Brain microvascular endothelial cell (primary cell): ENCODE measurements around the gene OSBP2.

Source experiments
- DNase-seq: peaks from one replicate; pipeline ENCODE4 v3.0.0-alpha.2; 2020
- H3K27ac ChIP-seq: fragments of 250-450 bp; sonication (Bioruptor Pico); 2 replicates; pipeline ENCODE4 v1.5.1; 2020; ENCODE audit warnings: mild to moderate bottlenecking, moderate library complexity
- H3K27me3 ChIP-seq: fragments of 250-450 bp; sonication (Bioruptor Pico); replicated peaks from 2 replicates; pipeline ENCODE4 v1.5.1; 2020; ENCODE audit warnings: mild to moderate bottlenecking
- H3K36me3 ChIP-seq: fragments of 250-450 bp; sonication (Bioruptor Pico); replicated peaks from 2 replicates; pipeline ENCODE4 v1.5.1; 2020; ENCODE audit warnings: mild to moderate bottlenecking
- H3K4me3 ChIP-seq: 2 replicates; pipeline ENCODE4 v1.5.1; 2011; ENCODE audit warnings: low read depth, mild to moderate bottlenecking, control low read depth, low read length, moderate library complexity
- in situ Hi-C: cut with HindIII; loops from 2 replicates; pipeline ENCODE4 v1.10.0; 2017; ENCODE audit warnings: low sequenced_read_pairs, low pct_ligation_motif_present
- TF ChIP-seq, protein P1 (sequence below): IDR thresholded peaks from 2 replicates; pipeline ENCODE4 v1.5.1; 2011; ENCODE audit warnings: low read depth, mild to moderate bottlenecking, moderate library complexity, low read length, control low read depth, inconsistent platforms; ENCODE audit errors: missing control alignments

The OSBP2 gene

DNA sequence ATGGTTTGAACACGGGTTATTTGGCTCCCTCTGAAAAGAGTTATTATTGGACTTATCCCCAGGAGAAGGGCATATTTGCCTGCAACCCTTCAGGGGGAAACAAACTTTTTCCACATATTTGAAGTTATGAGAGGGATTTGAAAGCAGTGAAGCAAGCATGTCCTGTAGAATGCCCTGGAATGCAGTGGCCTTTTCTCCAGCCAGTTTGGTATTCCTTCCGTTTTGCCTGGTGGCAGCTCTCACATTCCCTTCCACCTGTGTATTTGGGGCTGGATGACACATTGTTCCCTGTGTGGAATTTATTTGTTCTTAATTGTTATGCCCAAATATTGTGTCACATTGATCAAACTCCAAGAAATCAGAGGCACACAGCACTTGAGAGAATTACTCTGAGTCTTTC is 59.0 kb downstream of the OSBP2 start:
- no peaks in the 10 kb centered on the region for H3K27me3 ChIP-seq
- no peaks in the 10 kb centered on the region for H3K36me3 ChIP-seq
- TF ChIP-seq, protein P1, sequence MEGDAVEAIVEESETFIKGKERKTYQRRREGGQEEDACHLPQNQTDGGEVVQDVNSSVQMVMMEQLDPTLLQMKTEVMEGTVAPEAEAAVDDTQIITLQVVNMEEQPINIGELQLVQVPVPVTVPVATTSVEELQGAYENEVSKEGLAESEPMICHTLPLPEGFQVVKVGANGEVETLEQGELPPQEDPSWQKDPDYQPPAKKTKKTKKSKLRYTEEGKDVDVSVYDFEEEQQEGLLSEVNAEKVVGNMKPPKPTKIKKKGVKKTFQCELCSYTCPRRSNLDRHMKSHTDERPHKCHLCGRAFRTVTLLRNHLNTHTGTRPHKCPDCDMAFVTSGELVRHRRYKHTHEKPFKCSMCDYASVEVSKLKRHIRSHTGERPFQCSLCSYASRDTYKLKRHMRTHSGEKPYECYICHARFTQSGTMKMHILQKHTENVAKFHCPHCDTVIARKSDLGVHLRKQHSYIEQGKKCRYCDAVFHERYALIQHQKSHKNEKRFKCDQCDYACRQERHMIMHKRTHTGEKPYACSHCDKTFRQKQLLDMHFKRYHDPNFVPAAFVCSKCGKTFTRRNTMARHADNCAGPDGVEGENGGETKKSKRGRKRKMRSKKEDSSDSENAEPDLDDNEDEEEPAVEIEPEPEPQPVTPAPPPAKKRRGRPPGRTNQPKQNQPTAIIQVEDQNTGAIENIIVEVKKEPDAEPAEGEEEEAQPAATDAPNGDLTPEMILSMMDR: no peak
- DNase-seq: no peak
- in situ Hi-C loops: no loop called here
- H3K4me3 ChIP-seq: no peak overlapping the region
- no peak overlapping the region for H3K27ac ChIP-seq

DNA sequence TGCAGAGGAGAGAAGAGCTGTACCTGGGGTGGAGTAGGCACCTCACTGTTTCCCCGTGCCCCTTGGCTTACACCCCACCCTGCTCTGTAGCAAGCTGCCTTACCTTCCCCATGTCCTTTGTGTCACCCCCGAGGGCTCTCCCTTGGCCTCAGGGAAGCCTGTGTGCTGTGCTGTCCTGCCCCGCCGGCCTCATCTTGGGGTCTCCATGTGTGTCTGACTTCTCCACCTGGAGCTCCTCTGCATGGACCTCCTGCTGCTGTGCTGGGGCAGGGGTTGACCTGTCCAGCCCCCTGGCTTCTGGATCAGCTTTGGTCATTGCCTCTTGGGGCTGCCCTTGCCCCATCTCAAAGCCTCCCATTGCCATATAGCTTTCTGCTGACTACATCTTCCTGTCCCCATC is 59.8 kb downstream of the OSBP2 start:
- DNase-seq: no peak
- in situ Hi-C loops: no loop called here
- H3K4me3 ChIP-seq: no peak overlapping the region
- no peak overlapping the region for H3K27ac ChIP-seq
- H3K27me3 ChIP-seq: no peaks in the 10 kb centered on the region
- no peaks in the 10 kb centered on the region for H3K36me3 ChIP-seq
- TF ChIP-seq, protein P1: no peak

DNA sequence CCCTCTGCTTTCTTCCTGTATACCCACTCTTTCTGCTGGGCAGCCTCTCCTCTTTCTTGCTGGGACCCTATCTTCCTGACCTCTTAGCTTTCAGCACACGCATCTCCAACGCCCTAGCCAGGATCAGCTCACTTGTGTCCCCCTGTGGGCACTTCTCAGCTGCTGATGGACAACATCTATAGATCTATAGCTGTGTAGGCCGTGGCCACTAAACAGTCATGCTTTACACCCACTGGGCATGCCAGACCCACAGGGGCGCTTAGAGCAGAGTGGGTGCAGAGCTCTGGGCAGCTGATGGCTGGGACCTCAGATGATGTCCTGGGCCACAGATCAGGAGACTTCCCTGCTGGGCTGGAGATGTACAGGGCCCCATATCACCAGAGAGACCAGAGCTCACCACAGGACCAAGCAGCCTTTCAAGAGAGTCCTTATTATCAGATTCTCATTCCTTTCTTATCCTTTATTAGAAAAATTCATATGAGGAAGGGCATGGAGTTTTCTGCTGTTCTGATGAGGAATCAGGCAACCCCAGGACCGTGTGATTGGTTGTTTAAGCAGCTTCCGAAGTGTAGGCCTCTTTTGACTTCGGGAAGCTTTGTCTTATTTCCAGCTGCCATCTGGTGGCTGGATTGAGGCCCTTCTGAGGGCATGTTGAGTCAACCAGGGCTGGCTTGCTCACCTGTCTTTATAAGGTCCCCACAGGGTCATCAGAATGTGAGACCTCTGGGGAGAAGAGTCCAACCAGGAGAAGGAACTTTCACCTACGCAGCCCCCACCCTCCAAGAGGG is 60.5 kb downstream of the OSBP2 start:
- no peak overlapping the region for H3K27ac ChIP-seq
- TF ChIP-seq, protein P1: peak; percentile 91
- H3K4me3 ChIP-seq: no peak overlapping the region
- no peaks in the 10 kb centered on the region for H3K27me3 ChIP-seq
- H3K36me3 ChIP-seq: no peaks in the 10 kb centered on the region
- in situ Hi-C loops: no loop called here
- peak; percentile 64 for DNase-seq

DNA sequence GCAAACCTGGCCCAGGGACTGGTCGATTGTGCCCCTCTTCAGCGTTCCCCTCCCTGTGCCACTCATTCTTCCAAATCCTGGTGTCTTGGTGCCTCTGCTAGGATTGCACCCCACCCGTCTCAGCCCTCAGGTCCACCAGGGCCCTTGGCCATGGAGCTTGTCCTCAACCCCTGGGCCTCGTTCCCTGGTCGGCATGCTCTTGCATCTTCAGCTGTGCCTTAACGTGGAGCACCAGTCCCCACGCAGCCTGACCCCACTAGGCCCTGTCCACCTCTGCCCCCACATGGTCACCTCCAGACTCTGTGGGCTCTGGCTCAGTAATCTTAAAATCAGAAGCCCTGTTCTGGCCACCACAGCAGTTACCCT is 61.1 kb downstream of the OSBP2 start:
- TF ChIP-seq, protein P1: no peak
- Histone ChIP-seq H3K36me3 (no peaks in the 10 kb centered on the region), H3K27ac (no peak overlapping the region), H3K4me3 (no peak overlapping the region), H3K27me3 (no peaks in the 10 kb centered on the region)
- in situ Hi-C loops: no loop called here
- DNase-seq: no peak

DNA sequence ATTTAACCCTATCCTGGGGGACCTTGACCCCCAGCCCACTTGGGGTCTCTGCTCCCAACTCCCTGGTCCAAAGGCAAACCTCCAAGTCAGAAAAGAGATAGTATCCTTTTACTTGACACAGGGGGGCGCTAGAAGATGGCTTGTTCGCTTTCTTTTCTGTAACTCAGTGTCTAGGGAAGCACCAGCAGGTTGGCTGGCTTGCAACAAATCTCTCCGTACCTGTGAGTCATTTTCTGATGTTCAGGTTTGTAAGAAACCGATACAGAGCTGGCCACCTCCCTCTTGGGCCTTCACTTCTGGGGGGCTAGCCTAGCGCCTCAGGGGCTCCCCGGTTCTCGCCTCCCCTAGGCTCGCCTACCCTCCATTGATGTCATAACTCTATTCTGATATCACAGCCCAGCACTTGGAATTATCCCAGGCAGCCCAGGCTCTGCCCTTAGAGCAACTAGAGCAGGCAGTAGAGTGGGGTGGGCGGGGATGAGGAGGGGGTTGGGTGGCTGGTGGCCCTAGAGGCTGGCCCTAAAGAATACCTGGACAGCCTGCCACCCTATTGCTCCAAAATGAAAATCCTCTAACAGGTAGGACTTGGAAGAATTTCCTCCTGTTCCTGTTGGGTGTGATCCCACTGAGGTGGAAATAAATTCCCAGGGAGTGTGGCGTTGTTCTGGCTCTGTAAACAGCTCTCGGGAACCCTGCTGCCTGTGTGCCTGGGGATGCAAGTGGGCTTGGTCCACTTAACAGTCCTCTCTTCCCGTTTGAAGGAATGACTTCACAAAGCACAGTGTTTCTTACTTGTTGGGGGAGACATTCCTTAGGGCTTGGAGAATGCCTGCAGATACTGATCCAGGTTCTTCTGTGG is 69.4 kb downstream of the OSBP2 start:
- no peaks in the 10 kb centered on the region for H3K36me3 ChIP-seq
- in situ Hi-C loops: no loop called here
- TF ChIP-seq, protein P1: peak; percentile 81
- H3K27me3 ChIP-seq: no peaks in the 10 kb centered on the region
- DNase-seq: peak; percentile 53
- no peak overlapping the region for H3K4me3 ChIP-seq
- no peak overlapping the region for H3K27ac ChIP-seq
